H9 (cell line): Measurements from ENCODE around the gene NCMAP. TPM values are rescaled to one million over a fixed set of nuclear protein-coding genes. Genes with fewer than 3 reads are reported as not detected.

Source experiments
- DNase-seq: peaks from one replicate; pipeline ENCODE4 v3.0.0-alpha.2; 2017
- H2AFZ ChIP-seq: one replicate; pipeline ENCODE4 v1.6.1; 2013; ENCODE audit warnings: mild to moderate bottlenecking, low read length, control low read depth, moderate library complexity
- H2AK5ac ChIP-seq: 2 replicates; pipeline ENCODE4 v1.6.1; 2013; ENCODE audit warnings: low read length, control low read depth, mixed read lengths; ENCODE audit not compliant: insufficient read length
- H2BK120ac ChIP-seq: one replicate; pipeline ENCODE4 v1.6.1; 2013; ENCODE audit warnings: low read depth, mild to moderate bottlenecking, low read length, control low read depth, inconsistent platforms; ENCODE audit not compliant: poor library complexity, severe bottlenecking
- H2BK12ac ChIP-seq: 2 replicates; pipeline ENCODE4 v1.6.1; 2013; ENCODE audit warnings: low read length, control low read depth, mixed read lengths, low read depth; ENCODE audit not compliant: insufficient read length
- H2BK15ac ChIP-seq: 2 replicates; pipeline ENCODE4 v1.6.1; 2013; ENCODE audit warnings: low read depth, low read length, control low read depth
- H2BK20ac ChIP-seq: one replicate; pipeline ENCODE4 v1.6.1; 2013; ENCODE audit warnings: low read depth, mild to moderate bottlenecking, low read length, control low read depth, inconsistent platforms; ENCODE audit not compliant: poor library complexity, severe bottlenecking
- H2BK5ac ChIP-seq: 2 replicates; pipeline ENCODE4 v1.6.1; 2013; ENCODE audit warnings: low read length, control low read depth, mixed read lengths; ENCODE audit not compliant: insufficient read length
- H3K14ac ChIP-seq: 2 replicates; pipeline ENCODE4 v1.6.1; 2013; ENCODE audit warnings: low read length, control low read depth; ENCODE audit not compliant: insufficient read depth
- H3K18ac ChIP-seq: 2 replicates; pipeline ENCODE4 v1.6.1; 2013; ENCODE audit warnings: low read depth, mild to moderate bottlenecking, mixed read lengths, low read length, control low read depth; ENCODE audit not compliant: insufficient read length
- H3K23ac ChIP-seq: 2 replicates; pipeline ENCODE4 v1.6.1; 2013; ENCODE audit warnings: low read length, control low read depth, mixed read lengths, low read depth; ENCODE audit not compliant: insufficient read length
- H3K23me2 ChIP-seq: 2 replicates; pipeline ENCODE4 v1.6.1; 2013; ENCODE audit warnings: low read depth, mild to moderate bottlenecking, mixed read lengths, low read length, control low read depth; ENCODE audit not compliant: insufficient read length, poor library complexity, severe bottlenecking
- H3K27ac ChIP-seq: 2 replicates; pipeline ENCODE4 v1.5.1; 2013; ENCODE audit warnings: low read length, control low read depth, mixed read lengths, low read depth; ENCODE audit not compliant: insufficient read length
- H3K27me3 ChIP-seq: 2 replicates; pipeline ENCODE4 v1.6.1; 2013; ENCODE audit warnings: low read length, control low read depth, inconsistent platforms; ENCODE audit not compliant: insufficient read depth
- H3K4ac ChIP-seq: 2 replicates; pipeline ENCODE4 v1.6.1; 2013; ENCODE audit warnings: low read depth, mild to moderate bottlenecking, control low read depth, inconsistent platforms, low read length, moderate library complexity
- H3K4me1 ChIP-seq: 2 replicates; pipeline ENCODE4 v1.6.1; 2013; ENCODE audit warnings: low read length, control low read depth, inconsistent platforms; ENCODE audit not compliant: insufficient read depth
- H3K4me2 ChIP-seq: 2 replicates; pipeline ENCODE4 v1.6.1; 2013; ENCODE audit warnings: low read length, control low read depth, mixed read lengths; ENCODE audit not compliant: insufficient read length, insufficient read depth
- H3K56ac ChIP-seq: 2 replicates; pipeline ENCODE4 v1.6.1; 2013; ENCODE audit warnings: low read depth, mild to moderate bottlenecking, mixed read lengths, low read length, control low read depth; ENCODE audit not compliant: insufficient read length
- H3K79me1 ChIP-seq: 2 replicates; pipeline ENCODE4 v1.6.1; 2013; ENCODE audit warnings: low read depth, mild to moderate bottlenecking, moderate library complexity, low read length, control low read depth, inconsistent platforms; ENCODE audit not compliant: insufficient read depth, poor library complexity, severe bottlenecking
- H3K79me2 ChIP-seq: 2 replicates; pipeline ENCODE4 v1.6.1; 2013; ENCODE audit warnings: low read length, control low read depth, inconsistent platforms; ENCODE audit not compliant: insufficient read depth
- H3K9ac ChIP-seq: 2 replicates; pipeline ENCODE4 v1.6.1; 2013; ENCODE audit warnings: low read length, control low read depth, mixed read lengths; ENCODE audit not compliant: insufficient read length; ENCODE audit errors: extremely low read depth
- H3K9me3 ChIP-seq: one replicate; pipeline ENCODE4 v1.6.1; 2013; ENCODE audit warnings: low read depth, low read length, inconsistent platforms; ENCODE audit not compliant: control insufficient read depth
- H3T11ph ChIP-seq: one replicate; pipeline ENCODE4 v1.6.1; 2013; ENCODE audit warnings: mild to moderate bottlenecking, low read length, control low read depth, inconsistent platforms
- H4K20me1 ChIP-seq: one replicate; pipeline ENCODE4 v1.6.1; 2013; ENCODE audit not compliant: control insufficient read depth, insufficient read length, insufficient read depth
- H4K5ac ChIP-seq: 2 replicates; pipeline ENCODE4 v1.6.1; 2013; ENCODE audit warnings: low read depth, mild to moderate bottlenecking, mixed read lengths, low read length, control low read depth; ENCODE audit not compliant: insufficient read length
- H4K8ac ChIP-seq: replicated peaks from 2 replicates; pipeline ENCODE4 v1.6.1; 2013; ENCODE audit warnings: low read length, control low read depth, mixed read lengths, low read depth; ENCODE audit not compliant: insufficient read length
- H4K91ac ChIP-seq: 2 replicates; pipeline ENCODE4 v1.6.1; 2013; ENCODE audit warnings: low read depth, mild to moderate bottlenecking, moderate library complexity, mixed read lengths, low read length, control low read depth; ENCODE audit not compliant: insufficient read length
- H3K27ac Mint-ChIP-seq, 3 experiments: 2 replicates in 2 of 3; 3 replicates in 1 of 3; pipeline ENCODE4 v1.8.0; 2020 to 2021; ENCODE audit warnings: mixed read lengths in 3 of 3, mild to moderate bottlenecking in 1 of 3, moderate library complexity in 1 of 3
- H3K27me3 Mint-ChIP-seq: 2 replicates; pipeline ENCODE4 v1.8.0; 2021; ENCODE audit warnings: low read depth, mild to moderate bottlenecking, moderate library complexity, mixed read lengths
- H3K36me3 Mint-ChIP-seq, 3 experiments: 2 replicates in 2 of 3; 3 replicates in 1 of 3; pipeline ENCODE4 v1.8.0; 2020 to 2021; ENCODE audit warnings: low read depth in 3 of 3, mixed read lengths in 3 of 3; ENCODE audit not compliant: insufficient read depth in 1 of 3
- H3K4me1 Mint-ChIP-seq, 2 experiments: 2 replicates each; pipeline ENCODE4 v1.8.0; 2020; ENCODE audit warnings: mixed read lengths in 2 of 2
- H3K4me3 Mint-ChIP-seq, 2 experiments: 2 replicates in 1 of 2; 3 replicates in 1 of 2; pipeline ENCODE4 v1.8.0; 2020 to 2021; ENCODE audit warnings: mild to moderate bottlenecking in 2 of 2, mixed read lengths in 2 of 2, moderate library complexity in 1 of 2
- H3K9me3 Mint-ChIP-seq, 2 experiments: 2 replicates in 1 of 2; 3 replicates in 1 of 2; pipeline ENCODE4 v1.8.0; 2020; ENCODE audit warnings: mild to moderate bottlenecking in 2 of 2, mixed read lengths in 2 of 2, moderate library complexity in 1 of 2
- WGBS: extraction: QIAGEN DNeasy Blood & Tissue Kit; methylation state at CpG from one replicate; pipeline ENCODE4 v1.1.7; 2013; ENCODE audit warnings: missing lambda C conversion rate, low lambda C conversion rate, mixed read lengths; ENCODE audit not compliant: insufficient read length; ENCODE audit errors: extremely low coverage; 5-methylcytosine and 5-hydroxymethylcytosine counted together
- total RNA-seq: library from RNA; stranded (reverse); gene quantifications from 2 replicates; pipeline ENCODE4 v1.2.1, GENCODE V29; 2021
- TF ChIP-seq, protein P1 (sequence below): fragments of 200-600 bp; sonication (generic); conservative IDR thresholded peaks from 3 replicates; pipeline ENCODE4 v1.8.0; 2021; ENCODE audit warnings: antibody characterized with exemption, mild to moderate bottlenecking

The NCMAP gene
- total RNA-seq, 1 experiment from 2014 or later: 0.35 TPM

GRCh38 chr1:24606621-24607020 lies 50.7 kb downstream of the NCMAP start:
- no peak overlapping the region for H3K27ac Mint-ChIP-seq
- H2BK15ac ChIP-seq: no peak overlapping the region
- no peak overlapping the region for H4K91ac ChIP-seq
- no peaks in the 10 kb centered on the region for H3K27me3 ChIP-seq
- no peak overlapping the region for H3K27ac ChIP-seq
- H3K23me2 ChIP-seq: no peaks in the 10 kb centered on the region
- no peaks in the 10 kb centered on the region for H3K79me1 ChIP-seq
- H3K4me2 ChIP-seq: no peak overlapping the region
- H3K4ac ChIP-seq: no peak overlapping the region
- H3K4me1 Mint-ChIP-seq: no peaks in the 10 kb centered on the region
- no peak overlapping the region for H3K56ac ChIP-seq
- H3K4me1 ChIP-seq: no peaks in the 10 kb centered on the region
- H2AFZ ChIP-seq: no peak overlapping the region
- H3K23ac ChIP-seq: no peak overlapping the region
- H4K20me1 ChIP-seq: no peaks in the 10 kb centered on the region
- H3K4me3 Mint-ChIP-seq: no peak overlapping the region
- no CpG with 5 or more reads among the region's 2 CpGs for WGBS
- H2BK20ac ChIP-seq: no peak overlapping the region
- H3K36me3 Mint-ChIP-seq: no peaks in the 10 kb centered on the region
- no peaks in the 10 kb centered on the region for H3K9me3 Mint-ChIP-seq
- H3K27me3 Mint-ChIP-seq: peaks cover 5% of the 10 kb centered on the region
- H3K9ac ChIP-seq: no peak overlapping the region
- H2BK5ac ChIP-seq: no peak overlapping the region
- TF ChIP-seq, protein P1, sequence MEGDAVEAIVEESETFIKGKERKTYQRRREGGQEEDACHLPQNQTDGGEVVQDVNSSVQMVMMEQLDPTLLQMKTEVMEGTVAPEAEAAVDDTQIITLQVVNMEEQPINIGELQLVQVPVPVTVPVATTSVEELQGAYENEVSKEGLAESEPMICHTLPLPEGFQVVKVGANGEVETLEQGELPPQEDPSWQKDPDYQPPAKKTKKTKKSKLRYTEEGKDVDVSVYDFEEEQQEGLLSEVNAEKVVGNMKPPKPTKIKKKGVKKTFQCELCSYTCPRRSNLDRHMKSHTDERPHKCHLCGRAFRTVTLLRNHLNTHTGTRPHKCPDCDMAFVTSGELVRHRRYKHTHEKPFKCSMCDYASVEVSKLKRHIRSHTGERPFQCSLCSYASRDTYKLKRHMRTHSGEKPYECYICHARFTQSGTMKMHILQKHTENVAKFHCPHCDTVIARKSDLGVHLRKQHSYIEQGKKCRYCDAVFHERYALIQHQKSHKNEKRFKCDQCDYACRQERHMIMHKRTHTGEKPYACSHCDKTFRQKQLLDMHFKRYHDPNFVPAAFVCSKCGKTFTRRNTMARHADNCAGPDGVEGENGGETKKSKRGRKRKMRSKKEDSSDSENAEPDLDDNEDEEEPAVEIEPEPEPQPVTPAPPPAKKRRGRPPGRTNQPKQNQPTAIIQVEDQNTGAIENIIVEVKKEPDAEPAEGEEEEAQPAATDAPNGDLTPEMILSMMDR: no peak
- no peak overlapping the region for H4K5ac ChIP-seq
- no peak overlapping the region for H3K14ac ChIP-seq
- H3T11ph ChIP-seq: no peak overlapping the region
- H2BK12ac ChIP-seq: no peak overlapping the region
- DNase-seq: no peak
- H3K9me3 ChIP-seq: no peaks in the 10 kb centered on the region
- no peak overlapping the region for H2AK5ac ChIP-seq
- no peak overlapping the region for H3K18ac ChIP-seq
- H3K79me2 ChIP-seq: no peaks in the 10 kb centered on the region
- no peak overlapping the region for H4K8ac ChIP-seq
- H2BK120ac ChIP-seq: no peak overlapping the region
